ENCODE results near the gene UROC1. TPM values are rescaled to one million over a fixed set of nuclear protein-coding genes. Genes with fewer than 3 reads are reported as not detected.

UROC1 gene
- total RNA-seq, 1 donor from 2014 or later, result not detected

DNA sequence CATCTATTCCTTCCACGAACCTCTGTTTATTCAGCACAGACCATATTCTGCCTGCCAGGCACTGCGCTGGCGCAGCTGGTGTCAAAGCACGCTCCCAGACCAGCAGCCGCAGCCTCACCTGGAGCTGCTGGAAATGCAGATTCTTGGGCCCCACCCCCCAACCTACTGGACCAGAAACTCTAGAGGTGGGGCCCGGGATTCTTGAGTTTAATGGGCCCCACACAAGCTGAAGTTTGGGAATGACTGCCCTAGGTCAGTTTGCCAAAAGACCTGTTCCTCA, 13.4 kb upstream of the UROC1 start:
- DNase-seq (ENCODE audit: low read depth), result no peak

- peak; percentile 61 for DNase-seq (ENCODE audit: low read depth)
Observed at GRCh38 chr3:126530171-126531050, 12.8 kb upstream of the UROC1 start.

- DNase-seq (ENCODE audit: low read depth), result no peak
Observed at GRCh38 chr3:126529585-126530170, 12.1 kb upstream of the UROC1 start.

DNA sequence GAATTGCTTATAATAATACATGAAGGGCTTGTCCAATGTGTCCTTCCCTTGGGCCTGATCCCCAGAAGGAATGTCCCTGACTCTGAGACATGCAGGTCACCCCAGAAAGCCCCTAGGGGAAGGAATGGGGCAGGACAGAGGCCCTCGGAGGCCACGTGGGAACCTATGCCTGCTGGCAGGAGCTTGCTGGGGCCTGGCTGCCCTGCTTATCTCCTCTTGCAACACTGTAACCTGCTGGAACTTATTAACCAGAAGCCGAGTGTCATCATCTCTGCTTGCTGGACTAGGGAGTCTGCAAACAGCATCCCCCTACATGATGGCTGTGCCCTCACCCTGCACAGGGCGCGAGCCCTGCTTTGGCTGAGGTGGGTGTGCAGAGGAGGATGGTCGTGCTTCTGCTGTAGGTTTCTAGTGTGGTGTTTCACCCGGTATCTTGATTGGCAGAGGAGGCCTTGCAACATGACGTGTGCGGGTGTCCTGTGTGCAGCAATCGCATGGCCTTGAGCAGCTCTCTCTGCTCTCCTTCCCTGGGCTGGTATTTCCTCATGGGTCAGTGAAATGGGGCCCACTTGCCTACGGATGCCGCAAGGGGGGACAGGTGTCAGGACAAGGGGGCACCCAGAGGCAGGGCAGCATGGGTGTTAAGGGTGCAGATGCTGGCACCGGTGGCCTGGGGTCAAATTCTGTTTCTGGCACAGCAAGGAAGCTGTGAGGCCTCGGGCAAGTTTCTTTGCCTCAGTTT, 11.4 kb upstream of the UROC1 start:
- no peak for DNase-seq (ENCODE audit: low read depth)

DNA sequence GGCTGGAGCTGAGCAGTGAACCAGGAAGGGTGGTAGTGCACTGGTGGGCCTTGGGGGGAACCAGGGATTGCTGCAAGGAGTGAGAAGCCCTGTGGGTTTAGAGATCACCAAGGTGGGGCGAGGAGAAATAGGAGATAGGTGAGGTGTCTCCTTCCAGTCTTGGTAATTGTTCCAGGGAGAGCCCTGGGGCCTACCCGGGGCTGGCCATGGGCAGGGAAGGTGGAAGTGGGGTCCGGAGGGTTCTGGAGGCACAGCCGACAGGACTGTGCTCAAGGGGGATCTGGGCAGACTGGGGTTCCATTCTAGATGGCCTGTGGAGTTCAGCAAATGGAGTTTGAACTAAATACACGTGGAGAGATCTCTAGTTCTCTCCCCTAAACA, 10.8 kb upstream of the UROC1 start:
- DNase-seq (ENCODE audit: low read depth), result no peak

DNA sequence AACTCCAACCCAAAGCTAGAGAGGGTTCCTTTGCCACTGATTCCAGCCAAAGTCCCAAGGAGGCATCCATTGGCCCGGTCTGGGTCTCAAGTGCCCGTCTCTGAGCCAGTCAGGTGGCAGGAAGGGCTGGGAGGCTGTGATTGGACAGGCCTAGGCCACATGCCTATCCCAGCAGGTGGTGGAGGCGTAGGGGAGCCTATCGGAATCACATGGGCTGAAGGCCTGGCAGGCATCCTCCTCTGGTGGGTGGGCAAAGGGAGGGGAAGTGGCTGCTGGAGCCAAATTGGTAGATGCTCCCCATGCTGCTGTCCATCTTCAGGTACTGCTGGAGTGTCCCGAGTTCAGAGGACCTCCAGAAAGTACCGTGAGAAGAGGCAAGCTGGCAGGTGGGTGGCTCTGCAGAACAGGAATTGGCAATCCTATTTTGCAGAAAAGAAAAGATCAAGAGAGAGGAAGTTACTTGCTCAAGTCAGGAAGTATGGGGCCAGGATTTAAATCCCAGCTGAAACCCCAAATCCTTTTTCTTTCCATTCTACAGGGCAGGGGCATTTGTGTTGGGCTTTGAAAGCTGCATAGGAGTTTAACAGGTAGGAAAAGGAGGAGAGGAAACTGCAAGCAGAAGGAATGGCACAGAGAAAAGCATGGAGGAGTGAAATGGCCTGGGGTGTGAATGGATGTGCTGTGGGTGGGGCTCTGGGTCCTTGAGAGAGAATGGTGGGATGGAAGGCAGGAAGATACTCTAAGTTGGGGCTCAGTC, 10.1 kb upstream of the UROC1 start:
- no peak for DNase-seq (ENCODE audit: low read depth)

DNA sequence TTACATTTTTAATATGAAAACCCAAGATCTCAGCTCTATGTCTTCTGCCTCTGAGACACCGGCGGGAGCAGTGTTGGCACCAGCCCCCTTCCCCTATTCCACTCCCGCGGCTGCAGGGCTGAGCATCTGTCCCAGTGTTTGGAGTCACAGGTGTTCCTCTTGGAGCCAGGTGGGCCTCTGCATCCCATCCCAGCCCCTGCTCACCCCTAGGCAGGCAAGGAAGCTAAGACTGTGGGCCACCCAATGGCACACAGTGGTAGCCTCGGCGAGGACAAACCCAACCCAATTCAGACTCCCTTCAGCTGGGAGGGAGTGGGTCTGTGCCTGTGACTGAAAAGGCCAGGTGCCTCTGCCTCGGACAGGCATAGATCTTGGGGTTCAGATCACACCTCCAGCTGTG, 9.4 kb upstream of the UROC1 start:
- no peak for DNase-seq (ENCODE audit: low read depth)

DNA sequence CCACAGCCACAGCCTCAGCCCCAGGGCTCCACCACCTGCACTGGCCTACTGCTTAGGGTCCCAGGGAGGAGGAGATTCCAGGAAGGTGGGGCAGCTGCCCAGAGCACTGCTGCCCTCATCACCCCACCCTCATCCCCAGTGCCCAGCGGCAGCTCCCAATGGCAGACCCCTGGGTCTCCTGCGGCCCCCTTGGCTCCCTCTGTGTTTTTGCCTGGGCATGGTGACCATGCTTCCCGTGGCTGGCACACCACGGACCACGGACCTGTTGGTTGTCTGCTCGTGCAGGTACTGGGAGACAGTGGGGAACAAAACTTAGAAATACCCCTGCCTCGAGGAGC, 9.1 kb upstream of the UROC1 start:
- no peak for DNase-seq (ENCODE audit: low read depth)

DNA sequence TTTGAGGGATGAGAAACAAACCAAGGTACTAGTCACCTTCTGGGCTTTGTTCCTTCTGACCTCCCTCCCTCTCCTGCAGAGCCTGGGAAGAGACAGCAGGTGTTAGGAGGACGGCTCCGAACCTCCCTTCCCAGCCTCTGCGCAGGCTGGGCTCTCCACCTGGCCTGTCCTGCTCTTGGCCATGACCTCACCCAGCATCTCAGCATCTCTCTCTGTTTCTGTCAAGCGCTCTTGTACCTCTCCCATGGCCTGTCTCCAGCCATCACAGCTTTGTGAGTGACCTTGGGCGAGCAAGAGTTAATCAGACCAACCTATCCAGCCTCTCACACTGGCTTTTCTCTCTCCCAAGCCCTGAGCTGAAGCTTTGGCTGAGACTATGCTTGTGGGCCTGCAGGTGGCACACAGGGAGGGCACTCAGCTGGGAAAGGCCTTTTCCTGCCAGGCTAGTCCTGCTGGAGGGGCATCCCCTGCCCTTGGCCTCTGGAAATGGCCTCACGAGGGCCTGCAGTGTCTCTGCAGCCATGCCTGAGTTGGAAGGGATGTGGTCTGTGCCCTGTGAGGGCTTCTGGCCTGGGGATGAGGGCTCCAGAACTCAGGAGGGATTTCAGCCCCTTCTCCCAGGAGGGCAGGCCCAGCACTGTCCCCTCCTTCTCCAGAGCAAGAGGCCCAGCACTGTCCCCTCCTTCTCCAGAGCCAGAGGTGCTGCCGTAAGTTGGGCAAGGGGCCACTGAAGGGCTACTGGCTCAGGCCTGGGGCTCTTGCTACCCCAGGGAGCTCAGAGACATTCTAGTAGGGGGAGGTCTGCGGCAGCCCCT, 8.5 kb upstream of the UROC1 start:
- no peak for DNase-seq (ENCODE audit: low read depth)

DNA sequence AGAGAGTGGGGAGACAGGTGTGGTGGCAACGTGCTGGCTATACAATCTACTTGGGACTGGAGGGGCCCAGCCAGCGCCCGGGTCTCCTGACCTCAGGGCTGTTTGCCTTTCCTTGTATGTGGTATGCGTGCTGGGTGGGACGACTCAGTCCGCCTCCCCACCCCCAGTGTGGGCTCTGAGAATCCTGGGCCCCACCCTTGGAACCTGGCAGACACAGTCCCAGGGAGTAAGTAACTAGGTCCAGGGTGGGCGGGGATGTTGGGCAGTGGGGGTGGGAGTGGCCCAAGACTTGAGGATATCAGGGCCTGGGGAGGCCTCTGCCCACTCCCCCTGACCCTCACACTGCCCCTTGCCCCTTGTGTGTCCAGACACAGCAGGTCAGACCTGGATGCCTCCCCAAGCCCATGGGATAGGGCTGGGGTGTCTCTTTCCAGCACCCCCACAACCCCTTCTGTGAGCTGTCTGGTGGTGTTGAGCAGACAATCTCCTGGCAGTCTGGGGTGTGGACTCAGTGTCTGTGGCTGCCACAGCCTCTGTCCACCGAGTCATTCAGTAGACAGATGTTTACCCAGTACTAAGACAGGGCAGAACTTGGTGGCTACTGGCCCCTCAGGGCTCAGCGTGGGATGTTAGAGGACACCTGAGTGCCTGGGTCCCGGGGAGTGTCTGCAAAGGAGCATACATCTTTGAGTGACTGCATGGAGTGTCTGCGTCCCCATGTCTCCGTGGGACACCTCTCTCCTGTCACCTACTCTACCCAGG, 7.7 kb upstream of the UROC1 start:
- no peak for DNase-seq (ENCODE audit: low read depth)

GRCh38 chr3:126524429-126524988, 6.9 kb upstream of the UROC1 start:
- no peak for DNase-seq (ENCODE audit: low read depth)

DNA sequence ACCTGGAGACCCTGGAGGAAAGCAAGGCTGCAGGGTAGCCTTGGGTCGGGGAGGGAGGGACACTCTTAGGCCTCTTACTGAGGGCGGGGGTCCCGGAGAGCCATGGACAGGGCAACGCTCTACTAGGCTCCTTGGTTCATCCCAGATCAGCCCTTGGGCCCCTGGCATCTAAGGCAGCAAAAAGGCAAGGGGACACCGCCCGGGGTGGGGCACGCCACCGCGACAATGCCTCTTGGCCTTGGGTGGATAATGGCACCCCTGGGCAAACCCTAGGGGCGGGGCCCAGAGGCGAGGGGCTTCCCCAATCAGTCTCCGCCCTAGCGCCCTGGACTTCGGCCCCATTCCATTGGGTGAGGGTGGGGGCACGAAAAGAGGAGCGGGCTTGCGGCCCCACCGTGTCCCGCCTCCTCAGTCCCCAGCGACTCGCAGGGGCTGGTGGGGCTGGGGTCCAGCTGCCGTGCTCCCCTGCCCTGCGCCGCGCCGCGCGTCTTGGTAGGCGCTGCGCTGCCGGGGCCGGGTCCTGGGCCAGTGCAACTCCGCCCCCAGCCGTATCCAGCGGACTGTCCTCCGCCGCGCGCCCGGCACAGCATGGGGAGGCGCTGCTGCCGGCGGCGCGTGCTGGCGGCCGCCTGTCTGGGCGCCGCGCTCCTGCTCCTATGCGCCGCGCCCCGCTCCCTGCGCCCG, 6.3 kb upstream of the UROC1 start, which contains the start of gene CHST13:
CHST13 (plus strand) TSS at position 411 of the 684 bp plus-strand sequence; CDS start at position 589, 178 bp downstream.
- peak; percentile 33 for DNase-seq (ENCODE audit: low read depth)

DNA sequence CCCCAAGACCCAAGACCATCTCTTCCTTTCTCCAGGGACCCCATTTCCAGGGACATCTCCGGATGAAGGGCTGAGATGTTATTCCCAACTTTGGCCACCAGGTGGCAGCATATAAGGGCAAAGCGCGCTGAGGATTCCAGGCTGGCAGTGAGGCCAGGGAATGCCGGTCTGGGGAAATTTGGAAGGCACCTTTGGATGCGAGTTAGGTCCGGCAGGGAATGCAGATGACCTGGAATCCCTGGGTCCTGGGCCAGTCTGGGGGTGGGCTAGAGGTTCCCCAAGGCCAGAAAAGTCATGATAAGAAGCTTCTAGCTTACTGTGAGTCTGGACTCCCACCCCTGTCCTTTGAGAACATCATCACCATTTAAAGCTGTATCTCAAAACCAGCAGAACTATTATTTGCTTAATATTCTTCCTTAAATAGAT, 4.8 kb upstream of the UROC1 start:
- DNase-seq (ENCODE audit: low read depth), result peak; percentile 73

DNA sequence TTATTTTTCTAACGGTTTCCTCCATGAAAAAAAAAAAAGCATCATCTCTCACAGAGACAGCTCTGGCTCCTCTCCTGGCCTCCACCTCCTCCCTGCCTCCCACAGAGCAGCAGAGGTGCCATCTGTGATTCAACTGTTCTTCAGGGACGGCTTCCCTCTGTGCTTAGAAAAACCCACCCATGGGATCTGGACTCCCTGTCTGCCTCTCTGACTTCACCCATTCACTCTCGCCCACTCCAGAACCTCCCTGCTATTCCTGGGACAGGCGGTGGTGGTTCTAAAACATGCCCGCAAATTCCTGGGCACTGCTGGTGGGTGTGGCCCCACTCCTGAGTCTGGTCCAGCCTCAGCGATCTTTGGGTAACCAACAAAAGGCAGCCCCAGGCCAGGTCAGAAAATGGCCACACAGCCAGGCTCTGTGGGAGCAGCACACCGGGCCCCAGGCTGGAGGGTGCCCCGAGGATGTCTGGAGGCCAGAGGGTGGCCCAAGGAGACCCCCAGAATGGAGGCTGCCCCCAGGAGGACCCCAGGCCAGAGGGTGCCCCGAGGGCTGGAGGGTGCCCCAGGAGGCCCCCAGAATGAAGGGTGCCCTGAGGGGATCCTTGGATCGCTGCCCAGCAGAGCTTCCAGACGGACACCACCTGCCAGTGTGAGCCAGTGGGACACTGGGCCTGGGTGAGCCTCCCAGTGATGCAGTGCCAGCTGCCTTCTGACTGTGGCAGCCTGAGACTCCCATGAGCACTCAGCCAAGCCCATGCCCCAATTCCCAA, 3.7 kb upstream of the UROC1 start:
- peak; percentile 86 for DNase-seq (ENCODE audit: low read depth)

GRCh38 chr3:126519506-126520455, 2.2 kb upstream of the UROC1 start:
- DNase-seq (ENCODE audit: low read depth), result no peak

DNA sequence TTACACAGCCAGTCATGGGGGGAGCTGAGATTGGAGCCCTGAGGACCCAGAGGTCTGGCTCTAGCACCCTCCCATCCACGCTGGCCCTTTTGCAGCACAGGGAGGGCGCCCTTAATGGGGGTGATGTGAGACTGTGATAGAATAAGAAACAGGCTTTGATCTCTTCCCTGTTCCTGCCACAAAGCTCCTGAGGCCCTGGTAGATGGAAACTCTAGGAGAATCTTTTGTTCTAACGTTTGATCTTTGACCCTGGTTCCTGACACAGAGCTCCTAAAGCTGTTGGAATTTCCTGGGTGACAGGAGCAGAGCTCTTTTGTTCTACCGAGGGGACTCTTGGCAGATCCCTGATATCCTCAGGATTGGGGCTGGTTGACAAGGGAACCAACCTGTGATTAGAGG, 1.2 kb upstream of the UROC1 start:
- DNase-seq (ENCODE audit: low read depth), result no peak

Measured in myocyte (in vitro differentiated cells).